ENCODE results near the gene SNX5.

SNX5 gene

GRCh38 chr20:17993546-17993945, 25.0 kb upstream of the SNX5 start:
- in situ Hi-C loops (cut with MboI; ENCODE audit: low sequenced_read_pairs) = no loop called here

- in situ Hi-C loops (cut with MboI; ENCODE audit: low sequenced_read_pairs) = no loop called here
Measured at GRCh38 chr20:17992847-17993513, 24.4 kb upstream of the SNX5 start.

- in situ Hi-C loops (cut with MboI; ENCODE audit: low sequenced_read_pairs) = no loop called here
Measured at GRCh38 chr20:17992224-17992637, 23.6 kb upstream of the SNX5 start.

GRCh38 chr20:17990278-17990972, 21.8 kb upstream of the SNX5 start:
- in situ Hi-C loops (cut with MboI; ENCODE audit: low sequenced_read_pairs) = no loop called here

- in situ Hi-C loops (cut with MboI; ENCODE audit: low sequenced_read_pairs) = no loop called here
Measured at GRCh38 chr20:17987988-17988387, 19.4 kb upstream of the SNX5 start.

GRCh38 chr20:17985388-17986018, 16.9 kb upstream of the SNX5 start:
- in situ Hi-C loops (cut with MboI; ENCODE audit: low sequenced_read_pairs) = no loop called here

GRCh38 chr20:17976305-17976704, 7.7 kb upstream of the SNX5 start:
- in situ Hi-C loops (cut with MboI; ENCODE audit: low sequenced_read_pairs) = no loop called here

- in situ Hi-C loops (cut with MboI; ENCODE audit: low sequenced_read_pairs) = no loop called here
Measured at GRCh38 chr20:17972121-17972520, 3.5 kb upstream of the SNX5 start.

- in situ Hi-C loops (cut with MboI; ENCODE audit: low sequenced_read_pairs) = no loop called here
Measured at GRCh38 chr20:17971300-17972013, 2.9 kb upstream of the SNX5 start.

- in situ Hi-C loops (cut with MboI; ENCODE audit: low sequenced_read_pairs) = no loop called here
Measured at GRCh38 chr20:17969884-17970409, 1.4 kb upstream of the SNX5 start.

GRCh38 chr20:17969278-17969883, 787 bp upstream of the SNX5 start:
- in situ Hi-C loops (cut with MboI; ENCODE audit: low sequenced_read_pairs) = no loop called here

- in situ Hi-C loops (cut with MboI; ENCODE audit: low sequenced_read_pairs) = no loop called here
Measured at GRCh38 chr20:17967521-17968365, 851 bp downstream of the SNX5 start.

- in situ Hi-C loops (cut with MboI; ENCODE audit: low sequenced_read_pairs) = no loop called here
Measured at GRCh38 chr20:17966432-17967310, 1.9 kb downstream of the SNX5 start.

GRCh38 chr20:17965042-17965697, 3.4 kb downstream of the SNX5 start:
- in situ Hi-C loops (cut with MboI; ENCODE audit: low sequenced_read_pairs) = no loop called here

GRCh38 chr20:17964632-17965031, 4.0 kb downstream of the SNX5 start:
- in situ Hi-C loops (cut with MboI; ENCODE audit: low sequenced_read_pairs) = no loop called here

GRCh38 chr20:17964073-17964472, 4.5 kb downstream of the SNX5 start:
- in situ Hi-C loops (cut with MboI; ENCODE audit: low sequenced_read_pairs) = no loop called here

GRCh38 chr20:17963114-17963897, 5.3 kb downstream of the SNX5 start:
- in situ Hi-C loops (cut with MboI; ENCODE audit: low sequenced_read_pairs) = no loop called here

- in situ Hi-C loops (cut with MboI; ENCODE audit: low sequenced_read_pairs) = no loop called here
Measured at GRCh38 chr20:17961587-17961940, 7.0 kb downstream of the SNX5 start.

All from HL-60/S4 (cell line).